Hepatocyte (in vitro differentiated cells): Measurements from ENCODE around the gene FAM171A2. TPM values are rescaled to one million over a fixed set of nuclear protein-coding genes. Genes with fewer than 3 reads are reported as not detected.

Source experiments
- DNase-seq: peaks from one replicate; pipeline ENCODE4 v3.0.0-alpha.2; 2016; ENCODE audit warnings: low spot score
- H2AFZ ChIP-seq: fragments of 200-600 bp; sonication (generic); 2 replicates; pipeline ENCODE4 v1.6.0; 2016; ENCODE audit warnings: antibody characterized with exemption, mild to moderate bottlenecking
- H3K27ac ChIP-seq: fragments of 200-600 bp; sonication (generic); 2 replicates; pipeline ENCODE4 v1.5.1; 2016; ENCODE audit warnings: mild to moderate bottlenecking
- H3K27me3 ChIP-seq: fragments of 200-600 bp; sonication (generic); 2 replicates; pipeline ENCODE4 v1.6.1; 2016
- H3K36me3 ChIP-seq: fragments of 200-600 bp; sonication (generic); replicated peaks from 2 replicates; pipeline ENCODE4 v1.5.1; 2016; ENCODE audit warnings: low read depth; ENCODE audit not compliant: insufficient read depth
- H3K4me1 ChIP-seq: fragments of 200-600 bp; sonication (generic); 2 replicates; pipeline ENCODE4 v1.5.1; 2016; ENCODE audit warnings: mild to moderate bottlenecking, moderate library complexity; ENCODE audit not compliant: insufficient read depth
- H3K4me2 ChIP-seq: fragments of 200-600 bp; sonication (generic); 2 replicates; pipeline ENCODE4 v1.6.0; 2016
- H3K4me3 ChIP-seq: fragments of 200-600 bp; sonication (generic); 2 replicates; pipeline ENCODE4 v1.5.1; 2016; ENCODE audit warnings: mild to moderate bottlenecking
- H3K79me2 ChIP-seq: fragments of 200-600 bp; sonication (generic); 2 replicates; pipeline ENCODE4 v1.6.0; 2017; ENCODE audit warnings: mild to moderate bottlenecking
- H3K9me2 ChIP-seq: fragments of 200-600 bp; sonication (generic); replicated peaks from 2 replicates; pipeline ENCODE4 v1.6.0; 2017; ENCODE audit warnings: mild to moderate bottlenecking; ENCODE audit not compliant: insufficient read depth
- H3K9me3 ChIP-seq: fragments of 200-600 bp; sonication (generic); 2 replicates; pipeline ENCODE4 v1.5.1; 2016; ENCODE audit warnings: low read depth, mild to moderate bottlenecking
- H4K20me1 ChIP-seq: fragments of 200-600 bp; sonication (generic); 2 replicates; pipeline ENCODE4 v1.6.0; 2016; ENCODE audit warnings: mild to moderate bottlenecking; ENCODE audit not compliant: insufficient read depth, poor library complexity, severe bottlenecking
- CTCF ChIP-seq: fragments of 200-600 bp; sonication (generic); IDR thresholded peaks from 2 replicates; pipeline ENCODE4 v1.5.1; 2016; ENCODE audit warnings: antibody characterized with exemption, mild to moderate bottlenecking; ENCODE audit not compliant: poor library complexity
- EZH2 ChIP-seq: fragments of 200-600 bp; sonication (generic); IDR thresholded peaks from 2 replicates; pipeline ENCODE4 v1.6.1; 2016; ENCODE audit warnings: antibody characterized with exemption, mild to moderate bottlenecking, borderline replicate concordance
- EZH2phosphoT487 ChIP-seq: fragments of 200-600 bp; sonication (generic); IDR thresholded peaks from one replicate; pipeline ENCODE4 v1.6.1; 2018; ENCODE audit warnings: antibody characterized with exemption, mild to moderate bottlenecking, low read depth, moderate library complexity; ENCODE audit not compliant: unreplicated experiment, severe bottlenecking
- WGBS: methylation state at CpG from one replicate; pipeline ENCODE4 v1.1.6; 2016; ENCODE audit warnings: low lambda C conversion rate; ENCODE audit errors: missing lambda C conversion rate; 5-methylcytosine and 5-hydroxymethylcytosine counted together
- polyA plus RNA-seq: library from polyadenylated mRNA; unstranded; fragments of >200 nt; fragmentation: Nextera tagmentation; extraction: Ambion mirVana; gene quantifications from 2 replicates; pipeline ENCODE4 v1.2.1, GENCODE V29; 2016
- total RNA-seq: library from RNA; depleted of rRNA; stranded (reverse); fragments of >200 nt; gene quantifications from 2 replicates; pipeline ENCODE4 v1.2.3, GENCODE V29; 2014

Gene FAM171A2
- total and polyA plus RNA-seq, 2 experiments from 2014 or later = 13.9 to 22.8 TPM

GRCh38 chr17:44352828-44353671 is 10.6 kb downstream of the FAM171A2 start:
- no peaks in the 10 kb centered on the region for H3K9me3 ChIP-seq
- no peak overlapping the region for H3K27ac ChIP-seq
- no peaks in the 10 kb centered on the region for H3K79me2 ChIP-seq
- peak overlapping the region; percentile 77 for H3K4me2 ChIP-seq
- WGBS = 60% methylated on average over 15 of the region's 22 CpGs
- TF ChIP-seq CTCF (no peak), EZH2phosphoT487 (no peak), EZH2 (no peak)
- H3K36me3 ChIP-seq = no peaks in the 10 kb centered on the region
- H3K9me2 ChIP-seq = no peaks in the 10 kb centered on the region
- H3K27me3 ChIP-seq = no peaks in the 10 kb centered on the region
- H3K4me3 ChIP-seq = no peak overlapping the region
- H2AFZ ChIP-seq = no peak overlapping the region
- peaks cover 4% of the 10 kb centered on the region for H3K4me1 ChIP-seq
- no peaks in the 10 kb centered on the region for H4K20me1 ChIP-seq
- DNase-seq = no peak

- Histone ChIP-seq H3K9me3 (no peaks in the 10 kb centered on the region), H3K79me2 (peaks cover 3% of the 10 kb centered on the region), H4K20me1 (no peaks in the 10 kb centered on the region), H3K9me2 (no peaks in the 10 kb centered on the region), H3K36me3 (no peaks in the 10 kb centered on the region), H3K4me2 (no peak overlapping the region), H2AFZ (no peak overlapping the region), H3K27ac (no peak overlapping the region), H3K27me3 (no peaks in the 10 kb centered on the region), H3K4me1 (peaks cover 4% of the 10 kb centered on the region), H3K4me3 (no peak overlapping the region)
- no peak for DNase-seq
- 94% methylated on average over 36 of the region's 36 CpGs for WGBS
- TF ChIP-seq EZH2 (no peak), CTCF (no peak)
Measured at GRCh38 chr17:44351961-44352827, 11.5 kb downstream of the FAM171A2 start.

GRCh38 chr17:44351464-44351863 is 12.2 kb downstream of the FAM171A2 start:
- Histone ChIP-seq H3K4me3 (no peak overlapping the region), H2AFZ (no peak overlapping the region), H3K4me1 (peaks cover 4% of the 10 kb centered on the region), H4K20me1 (no peaks in the 10 kb centered on the region), H3K36me3 (no peaks in the 10 kb centered on the region), H3K27ac (no peak overlapping the region), H3K9me3 (no peaks in the 10 kb centered on the region), H3K27me3 (no peaks in the 10 kb centered on the region), H3K79me2 (peaks cover 9% of the 10 kb centered on the region), H3K9me2 (no peaks in the 10 kb centered on the region), H3K4me2 (no peak overlapping the region)
- WGBS = 88% methylated on average over 7 of the region's 8 CpGs
- TF ChIP-seq EZH2 (no peak), EZH2phosphoT487 (no peak), CTCF (no peak)
- DNase-seq = no peak
